NCI-H1417 treated with DMSO at 0.1 percent for 48 hours (cell line): ENCODE data around the gene TMEM235.

ENCODE experiments used
- DNase-seq: peaks from one replicate; lab custom pipeline; 2025; lab: John Stamatoyannopoulos, UW

The TMEM235 gene

GRCh38 chr17:78255029-78255656 lies 23.7 kb downstream of the TMEM235 start:
- DNase-seq: no peak

- no peak for DNase-seq
Measured at GRCh38 chr17:78255953-78256706, 24.7 kb downstream of the TMEM235 start.

- no peak for DNase-seq
Measured at GRCh38 chr17:78256707-78257591, 25.5 kb downstream of the TMEM235 start.

GRCh38 chr17:78257810-78258322 lies 26.4 kb downstream of the TMEM235 start:
- no peak for DNase-seq

GRCh38 chr17:78258323-78259191 lies 27.1 kb downstream of the TMEM235 start:
- no peak for DNase-seq

- DNase-seq: no peak
Measured at GRCh38 chr17:78259192-78259554, 27.7 kb downstream of the TMEM235 start.

GRCh38 chr17:78263063-78263735 lies 31.8 kb downstream of the TMEM235 start:
- DNase-seq: no peak

- no peak for DNase-seq
Measured at GRCh38 chr17:78263736-78264340, 32.4 kb downstream of the TMEM235 start.

- DNase-seq: no peak
Measured at GRCh38 chr17:78264590-78264989, 33.2 kb downstream of the TMEM235 start.

- DNase-seq: no peak
Measured at GRCh38 chr17:78265121-78265520, 33.7 kb downstream of the TMEM235 start.

GRCh38 chr17:78266231-78266631 lies 34.8 kb downstream of the TMEM235 start:
- no peak for DNase-seq

- no peak for DNase-seq
Measured at GRCh38 chr17:78266771-78267170, 35.3 kb downstream of the TMEM235 start.

- no peak for DNase-seq
Measured at GRCh38 chr17:78267253-78268073, 36.0 kb downstream of the TMEM235 start.

GRCh38 chr17:78268191-78268874 lies 36.9 kb downstream of the TMEM235 start:
- DNase-seq: no peak

GRCh38 chr17:78268951-78269905 lies 37.8 kb downstream of the TMEM235 start:
- peak; percentile 39 for DNase-seq

- DNase-seq: peak; percentile 1
Measured at GRCh38 chr17:78269955-78270381, 38.5 kb downstream of the TMEM235 start.

GRCh38 chr17:78271419-78272170 lies 40.2 kb downstream of the TMEM235 start:
- DNase-seq: no peak
